Endothelial cell of umbilical vein (primary cell): ENCODE data around the gene CAMK2D.
"Not testable (repeated sequence)": the region's sequence is repeated elsewhere in the genome, so short reads cannot be mapped to it uniquely, and the experiment has no call there.

Experiments
- EZH2 ChIP-seq: IDR thresholded peaks from 2 replicates; pipeline ENCODE4 v1.6.1; 2012; ENCODE audit warnings: borderline replicate concordance, low read depth, mild to moderate bottlenecking, moderate library complexity, low read length, inconsistent platforms; ENCODE audit not compliant: severe bottlenecking
- FOS ChIP-seq: IDR thresholded peaks from 2 replicates; pipeline ENCODE4 v1.6.1; 2011; ENCODE audit warnings: mild to moderate bottlenecking, low read length, moderate library complexity, borderline replicate concordance; ENCODE audit not compliant: insufficient read depth
- JUN ChIP-seq: IDR thresholded peaks from 2 replicates; pipeline ENCODE4 v1.6.1; 2011; ENCODE audit warnings: borderline replicate concordance, low read depth; ENCODE audit not compliant: insufficient read length, insufficient read depth
- MYC ChIP-seq: IDR thresholded peaks from one replicate; pipeline ENCODE4 v1.6.1; 2011; ENCODE audit warnings: mild to moderate bottlenecking, low read depth, low read length
- POLR2A ChIP-seq: IDR thresholded peaks from 2 replicates; pipeline ENCODE4 v1.6.1; 2012; ENCODE audit warnings: low read depth, mild to moderate bottlenecking, control low read depth, low read length
- POLR2AphosphoS5 ChIP-seq: IDR thresholded peaks from 2 replicates; pipeline ENCODE4 v1.6.1; 2012; ENCODE audit warnings: low read depth, mild to moderate bottlenecking, control low read depth, low read length, moderate library complexity; ENCODE audit not compliant: insufficient read depth
- TF ChIP-seq, protein P1 (sequence below), 2 donors: IDR thresholded peaks; 1 replicate in 1 of 2; 2 replicates in 1 of 2; pipeline ENCODE4 v1.5.1; 2011; ENCODE audit warnings: low read length in 2 of 2, mild to moderate bottlenecking in 2 of 2, moderate library complexity in 2 of 2, control low read depth in 1 of 2, inconsistent platforms in 1 of 2, low read depth in 1 of 2; ENCODE audit not compliant: insufficient read depth in 1 of 2; ENCODE audit errors: extremely low read depth in 1 of 2
- TF ChIP-seq, protein P2 (sequence below): IDR thresholded peaks from 2 replicates; pipeline ENCODE4 v1.6.1; 2011; ENCODE audit not compliant: insufficient read depth, insufficient read length

DNA sequence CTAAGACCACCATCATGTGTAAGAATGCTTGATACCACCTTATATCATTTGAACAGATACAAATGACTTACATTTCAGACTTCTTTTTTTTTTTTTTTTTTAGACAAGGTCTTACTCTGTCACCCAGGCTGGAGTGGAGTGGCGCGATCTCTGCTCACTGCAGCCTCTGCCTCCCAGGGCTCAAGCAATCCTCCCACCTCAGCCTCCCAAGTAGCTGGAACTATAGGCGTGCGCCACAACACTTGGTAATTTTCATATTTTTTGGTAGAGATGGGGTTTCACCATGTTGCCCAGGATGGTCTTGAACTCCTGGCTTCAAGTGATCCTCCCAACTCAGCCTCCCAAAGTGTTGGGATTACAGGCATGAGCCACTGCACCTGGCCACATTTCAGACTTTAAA is 76.4 kb downstream of the CAMK2D start:
- not testable (repeated sequence) for TF ChIP-seq JUN, EZH2, POLR2A, FOS, POLR2AphosphoS5, MYC
- TF ChIP-seq, protein P1, sequence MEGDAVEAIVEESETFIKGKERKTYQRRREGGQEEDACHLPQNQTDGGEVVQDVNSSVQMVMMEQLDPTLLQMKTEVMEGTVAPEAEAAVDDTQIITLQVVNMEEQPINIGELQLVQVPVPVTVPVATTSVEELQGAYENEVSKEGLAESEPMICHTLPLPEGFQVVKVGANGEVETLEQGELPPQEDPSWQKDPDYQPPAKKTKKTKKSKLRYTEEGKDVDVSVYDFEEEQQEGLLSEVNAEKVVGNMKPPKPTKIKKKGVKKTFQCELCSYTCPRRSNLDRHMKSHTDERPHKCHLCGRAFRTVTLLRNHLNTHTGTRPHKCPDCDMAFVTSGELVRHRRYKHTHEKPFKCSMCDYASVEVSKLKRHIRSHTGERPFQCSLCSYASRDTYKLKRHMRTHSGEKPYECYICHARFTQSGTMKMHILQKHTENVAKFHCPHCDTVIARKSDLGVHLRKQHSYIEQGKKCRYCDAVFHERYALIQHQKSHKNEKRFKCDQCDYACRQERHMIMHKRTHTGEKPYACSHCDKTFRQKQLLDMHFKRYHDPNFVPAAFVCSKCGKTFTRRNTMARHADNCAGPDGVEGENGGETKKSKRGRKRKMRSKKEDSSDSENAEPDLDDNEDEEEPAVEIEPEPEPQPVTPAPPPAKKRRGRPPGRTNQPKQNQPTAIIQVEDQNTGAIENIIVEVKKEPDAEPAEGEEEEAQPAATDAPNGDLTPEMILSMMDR (IDR thresholded peaks at IDR 0.05; ENCODE audit: extremely low read depth in 1 of 2, insufficient read depth in 1 of 2, low read depth in 1 of 2, low read length in 2 of 2) = not testable (repeated sequence)
- TF ChIP-seq, protein P2, sequence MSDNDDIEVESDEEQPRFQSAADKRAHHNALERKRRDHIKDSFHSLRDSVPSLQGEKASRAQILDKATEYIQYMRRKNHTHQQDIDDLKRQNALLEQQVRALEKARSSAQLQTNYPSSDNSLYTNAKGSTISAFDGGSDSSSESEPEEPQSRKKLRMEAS = not testable (repeated sequence)
